ENCODE results near the gene MAN1A1. TPM values are rescaled to one million over a fixed set of nuclear protein-coding genes. Genes with fewer than 3 reads are reported as not detected.

MAN1A1 gene
- total and polyA plus RNA-seq, 2 of the 8 experiments (the other 6 are each of a cell fraction or from before 2014, with no cell fraction given), result 1.8 to 5.4 TPM

DNA sequence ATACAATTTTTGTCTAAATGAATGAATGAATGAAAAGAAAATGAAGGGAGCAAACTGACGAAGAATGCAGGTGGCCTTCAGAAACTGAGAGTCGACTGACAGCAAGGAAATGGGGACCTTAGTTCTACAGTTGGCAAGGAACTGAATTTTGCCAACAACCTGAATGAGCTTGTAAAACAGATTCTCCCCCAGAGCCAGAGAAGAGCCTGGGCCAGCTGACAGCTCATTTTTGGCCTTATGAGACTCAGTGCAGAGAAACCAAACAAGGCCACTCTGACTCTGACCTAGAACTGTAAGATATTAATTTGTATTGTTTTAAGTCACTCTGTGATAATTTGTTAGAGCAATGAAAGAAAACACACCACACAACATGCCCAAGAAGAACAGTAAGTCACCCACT is 21.8 kb downstream of the MAN1A1 start (continued):
- TF ChIP-seq, protein P1, sequence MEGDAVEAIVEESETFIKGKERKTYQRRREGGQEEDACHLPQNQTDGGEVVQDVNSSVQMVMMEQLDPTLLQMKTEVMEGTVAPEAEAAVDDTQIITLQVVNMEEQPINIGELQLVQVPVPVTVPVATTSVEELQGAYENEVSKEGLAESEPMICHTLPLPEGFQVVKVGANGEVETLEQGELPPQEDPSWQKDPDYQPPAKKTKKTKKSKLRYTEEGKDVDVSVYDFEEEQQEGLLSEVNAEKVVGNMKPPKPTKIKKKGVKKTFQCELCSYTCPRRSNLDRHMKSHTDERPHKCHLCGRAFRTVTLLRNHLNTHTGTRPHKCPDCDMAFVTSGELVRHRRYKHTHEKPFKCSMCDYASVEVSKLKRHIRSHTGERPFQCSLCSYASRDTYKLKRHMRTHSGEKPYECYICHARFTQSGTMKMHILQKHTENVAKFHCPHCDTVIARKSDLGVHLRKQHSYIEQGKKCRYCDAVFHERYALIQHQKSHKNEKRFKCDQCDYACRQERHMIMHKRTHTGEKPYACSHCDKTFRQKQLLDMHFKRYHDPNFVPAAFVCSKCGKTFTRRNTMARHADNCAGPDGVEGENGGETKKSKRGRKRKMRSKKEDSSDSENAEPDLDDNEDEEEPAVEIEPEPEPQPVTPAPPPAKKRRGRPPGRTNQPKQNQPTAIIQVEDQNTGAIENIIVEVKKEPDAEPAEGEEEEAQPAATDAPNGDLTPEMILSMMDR (IDR thresholded peaks at IDR 0.05; ENCODE audit: control extremely low read depth in 1 of 3, insufficient read depth in 1 of 3, low read depth in 1 of 3, low read length in 3 of 3), result no peak
- TF ChIP-seq SIN3A (conservative IDR thresholded peaks at IDR 0.05 in 1 of 2, IDR thresholded peaks at IDR 0.05 in 1 of 2; ENCODE audit: low read depth in 1 of 2, low read length in 2 of 2) (no peak), CTBP2 (IDR thresholded peaks at IDR 0.05; ENCODE audit: borderline replicate concordance, insufficient read depth, insufficient read length, low read length) (no peak), BRCA1 (IDR thresholded peaks at IDR 0.05; ENCODE audit: low read depth, low read length) (no peak)
